Muscle of back (tissue), 11 donors: Measurements from ENCODE around the gene MSH6. TPM values are rescaled to one million over a fixed set of nuclear protein-coding genes. Genes with fewer than 3 reads are reported as not detected.
"Not testable (repeated sequence)": the region's sequence is repeated elsewhere in the genome, so short reads cannot be mapped to it uniquely, and the experiment has no call there.

Experiments used
- DNase-seq, 3 donors: peaks; one replicate each; pipeline versions ENCODE4 v3.0.0 to v3.0.0-alpha.2; 2013
- polyA plus RNA-seq, 10 donors: library from polyadenylated mRNA; unstranded; fragments of 120-200 nt; gene quantifications; one replicate each; pipeline ENCODE4 v1.2.1, GENCODE V29; 2013; ENCODE audit not compliant: insufficient read length in 10 of 10

The MSH6 gene
- polyA plus RNA-seq, 10 donors, result 32.4 to 51.5 (median 42.2) TPM

DNA sequence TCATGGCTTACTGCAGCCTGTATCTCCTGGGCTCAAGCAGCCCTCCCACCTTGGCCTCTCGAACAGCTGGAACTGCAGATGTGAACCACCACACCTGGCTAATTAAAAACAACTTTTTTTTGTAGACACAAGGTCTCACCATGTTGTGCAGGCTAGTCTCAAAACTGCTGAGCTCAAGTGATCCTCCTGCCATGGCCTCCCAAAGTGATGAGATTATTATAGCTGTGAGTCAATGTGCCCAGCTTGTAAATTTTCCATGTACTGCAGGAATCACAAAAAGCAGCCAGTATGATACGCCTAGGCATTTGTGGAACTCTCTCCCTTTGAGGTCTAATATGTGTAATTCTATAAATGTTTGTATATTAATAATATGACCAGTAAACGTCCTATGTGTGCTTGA is 59.9 kb downstream of the MSH6 start:
- DNase-seq, result no peak

DNA sequence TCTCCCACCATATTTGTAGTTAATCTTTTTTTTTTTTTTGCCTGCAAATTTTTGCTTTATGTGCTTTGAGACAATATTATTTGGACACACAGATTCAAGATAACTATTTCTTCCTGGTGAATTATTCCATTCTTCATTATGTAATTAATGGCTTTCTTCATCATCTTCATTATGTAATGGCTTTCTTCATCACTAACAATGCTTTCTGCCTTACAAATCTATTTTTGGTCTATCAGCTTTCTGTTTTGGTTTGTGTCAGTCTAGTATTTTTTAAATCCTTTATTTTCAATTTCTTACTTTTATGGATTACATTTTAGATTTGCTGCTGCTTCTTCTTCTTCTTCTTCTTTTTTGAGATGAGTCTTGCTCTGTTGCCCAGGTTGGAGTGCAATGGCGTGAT is 60.5 kb downstream of the MSH6 start:
- DNase-seq, result no peak

DNA sequence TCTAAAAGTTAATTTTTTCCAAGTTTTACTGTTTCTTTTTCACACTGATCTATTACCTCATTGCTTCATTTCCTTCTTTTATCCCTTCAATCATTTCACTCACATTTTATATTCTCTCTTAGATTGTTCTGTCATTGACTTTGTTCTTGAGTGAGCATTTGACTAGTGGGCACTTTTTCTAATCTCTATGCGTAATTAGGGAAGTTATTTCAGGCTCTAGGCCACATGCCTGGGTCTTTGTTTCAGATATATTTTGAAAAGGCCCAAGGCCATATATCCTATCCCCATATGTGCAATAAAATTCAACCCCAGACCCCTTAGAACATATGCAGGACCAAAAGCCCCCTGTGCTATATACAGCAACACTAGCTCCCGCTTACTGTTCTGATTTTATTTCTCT is 61.2 kb downstream of the MSH6 start:
- no peak for DNase-seq

- DNase-seq, result no peak
Observed at GRCh38 chr2:47849368-47849767, 66.4 kb downstream of the MSH6 start.

- no peak for DNase-seq
Observed at GRCh38 chr2:47850198-47850597, 67.3 kb downstream of the MSH6 start.

GRCh38 chr2:47853067-47853777 is 70.3 kb downstream of the MSH6 start:
- not testable (repeated sequence) for DNase-seq

Other genes starting within 250 kb of the MSH6 start
- gene KCNK12, start 212.2 kb upstream of the MSH6 start, polyA plus RNA-seq, result under 1 TPM; 0.12 to 0.49 (median 0.25) TPM
- gene FBXO11, start 123.4 kb downstream of the MSH6 start, polyA plus RNA-seq, result 10 to 100 TPM; 38.0 to 59.4 (median 51.6) TPM